Caco-2 (cell line): ENCODE data around the gene MYBBP1A. TPM values are rescaled to one million over a fixed set of nuclear protein-coding genes. Genes with fewer than 3 reads are reported as not detected.

Experiments used
- BruUV-seq: library from RNA; stranded (reverse); fragments of 400-500 nt; replicated peaks from 2 replicates; lab custom pipeline; 2021; lab: Mats Ljungman, UMichigan
- CTCF ChIA-PET: fragments of 300-600 bp; sonication (Branson Sonifier 250); formaldehyde crosslinking; loops from one replicate; lab custom pipeline; 2022; ENCODE audit warnings: antibody characterized with exemption; lab: Charles Lee
- POLR2A ChIA-PET: fragments of 300-600 bp; sonication (Branson Sonifier 250); formaldehyde crosslinking; loops from one replicate; lab custom pipeline; 2022; ENCODE audit warnings: antibody characterized with exemption; lab: Charles Lee
- DNase-seq, 2 experiments: peaks; one replicate each; pipeline versions ENCODE4 v3.0.0 to v3.0.0-alpha.2; 2020 to 2022
- H3K27me3 ChIP-seq: replicated peaks from 2 replicates; pipeline ENCODE4 v1.6.0; 2011; ENCODE audit warnings: low read length; ENCODE audit not compliant: control insufficient read depth, insufficient read depth
- H3K36me3 ChIP-seq: 2 replicates; pipeline ENCODE4 v1.5.1; 2011; ENCODE audit warnings: low read length; ENCODE audit not compliant: control insufficient read depth, insufficient read depth
- H3K4me1 ChIP-seq: fragments of 250-450 bp; sonication (Bioruptor Pico); 2 replicates; pipeline ENCODE4 v1.5.1; 2020; ENCODE audit warnings: mild to moderate bottlenecking
- H3K4me3 ChIP-seq: 2 replicates; pipeline ENCODE4 v1.5.1; 2011; ENCODE audit warnings: low read depth, mild to moderate bottlenecking, control low read depth, low read length
- H3K9me3 ChIP-seq: fragments of 250-450 bp; sonication (Bioruptor Pico); 2 replicates; pipeline ENCODE4 v1.5.1; 2020; ENCODE audit warnings: mild to moderate bottlenecking, moderate library complexity
- H3K27ac Mint-ChIP-seq: one replicate; pipeline ENCODE4 v1.8.0; 2022; ENCODE audit warnings: mixed read lengths; ENCODE audit not compliant: unreplicated experiment
- H3K27me3 Mint-ChIP-seq: one replicate; pipeline ENCODE4 v1.8.0; 2022; ENCODE audit warnings: mixed read lengths; ENCODE audit not compliant: insufficient read depth, unreplicated experiment
- H3K36me3 Mint-ChIP-seq: one replicate; pipeline ENCODE4 v1.8.0; 2022; ENCODE audit warnings: mild to moderate bottlenecking, mixed read lengths; ENCODE audit not compliant: insufficient read depth, unreplicated experiment
- H3K4me1 Mint-ChIP-seq: one replicate; pipeline ENCODE4 v1.8.0; 2022; ENCODE audit warnings: low read depth, mixed read lengths; ENCODE audit not compliant: unreplicated experiment
- H3K4me3 Mint-ChIP-seq: one replicate; pipeline ENCODE4 v1.8.0; 2022; ENCODE audit warnings: mild to moderate bottlenecking, moderate library complexity, mixed read lengths; ENCODE audit not compliant: unreplicated experiment
- H3K9me3 Mint-ChIP-seq: one replicate; pipeline ENCODE4 v1.8.0; 2022; ENCODE audit warnings: mixed read lengths; ENCODE audit not compliant: unreplicated experiment
- CTCF ChIP-seq, 2 experiments: fragments of 200-600 bp in 1 of 2; IDR thresholded peaks; 1 replicate in 1 of 2; 2 replicates in 1 of 2; pipeline versions ENCODE4 v1.5.1 to v1.8.0; 2011 to 2022; ENCODE audit warnings: antibody characterized with exemption in 1 of 2, control low read depth in 1 of 2, inconsistent platforms in 1 of 2, low read depth in 1 of 2, low read length in 1 of 2, mild to moderate bottlenecking in 1 of 2, moderate library complexity in 1 of 2; ENCODE audit not compliant: insufficient read depth in 1 of 2, severe bottlenecking in 1 of 2, unreplicated experiment in 1 of 2
- intact Hi-C: fragments of 100-400 bp; cut with micrococcal nuclease; formaldehyde crosslinking; loops from one replicate; pipeline ENCODE4 v1.10.0; 2022; ENCODE audit not compliant: unreplicated experiment
- total RNA-seq: library from RNA; stranded (reverse); gene quantifications from 2 replicates; pipeline ENCODE4 v1.2.3, GENCODE V29; 2022

Gene MYBBP1A
- total RNA-seq, 1 experiment from 2014 or later, result 44.5 TPM

- H3K9me3 Mint-ChIP-seq, result no peaks in the 10 kb centered on the region
- DNase-seq, result no peak
- no peaks in the 10 kb centered on the region for H3K27me3 Mint-ChIP-seq
- no peak for TF ChIP-seq CTCF (IDR thresholded peaks at IDR 0.05; ENCODE audit: insufficient read depth in 1 of 2, low read depth in 1 of 2, low read length in 1 of 2, severe bottlenecking in 1 of 2, unreplicated experiment in 1 of 2)
- H3K4me3 Mint-ChIP-seq, result no peak overlapping the region
- BruUV-seq, result no TSS peak
- ChIA-PET POLR2A (interaction anchor here (0.6 kb wide), 1 partner anchor 83 kb away, joined by 3 read pairs; no protein-coding TSS in a partner anchor), CTCF (no interaction called here)
- H3K36me3 Mint-ChIP-seq, result peaks cover 24% of the 10 kb centered on the region
- H3K36me3 ChIP-seq, result no peaks in the 10 kb centered on the region
- intact Hi-C loops, result no loop called here
- H3K4me1 Mint-ChIP-seq, result peaks cover 20% of the 10 kb centered on the region
- H3K27me3 ChIP-seq, result no peaks in the 10 kb centered on the region
- no peaks in the 10 kb centered on the region for H3K9me3 ChIP-seq
- peaks cover 22% of the 10 kb centered on the region; the same call in 1 of the 2 replicates for H3K4me1 ChIP-seq
- H3K27ac Mint-ChIP-seq, result no peak overlapping the region
- no peak overlapping the region for H3K4me3 ChIP-seq
Measured at GRCh38 chr17:4587195-4587594, 32.0 kb upstream of the MYBBP1A start.

- Histone ChIP-seq H3K9me3 (no peaks in the 10 kb centered on the region), H3K4me1 (peaks cover 22% of the 10 kb centered on the region; the same call in 1 of the 2 replicates), H3K4me3 (peak overlapping the region; percentile 71), H3K27me3 (no peaks in the 10 kb centered on the region), H3K36me3 (no peaks in the 10 kb centered on the region)
- BruUV-seq, result TSS peak; percentile 43
- peak overlapping the region; percentile 60 for H3K27ac Mint-ChIP-seq
- DNase-seq, result no peak
- peaks cover 23% of the 10 kb centered on the region for H3K36me3 Mint-ChIP-seq
- no peaks in the 10 kb centered on the region for H3K27me3 Mint-ChIP-seq
- CTCF ChIA-PET, result no interaction called here
- POLR2A ChIA-PET, result no interaction called here
- peaks cover 20% of the 10 kb centered on the region for H3K4me1 Mint-ChIP-seq
- intact Hi-C loops, result no loop called here
- H3K9me3 Mint-ChIP-seq, result no peaks in the 10 kb centered on the region
- peak overlapping the region; percentile 84 for H3K4me3 Mint-ChIP-seq
- no peak for TF ChIP-seq CTCF (IDR thresholded peaks at IDR 0.05; ENCODE audit: insufficient read depth in 1 of 2, low read depth in 1 of 2, low read length in 1 of 2, severe bottlenecking in 1 of 2, unreplicated experiment in 1 of 2)
Measured at GRCh38 chr17:4586043-4586442, 30.9 kb upstream of the MYBBP1A start.

- H3K36me3 ChIP-seq, result no peaks in the 10 kb centered on the region
- intact Hi-C loops, result loop anchor here (2.0 kb wide), 1 partner anchor 19 kb away; no protein-coding TSS in a partner anchor
- H3K9me3 Mint-ChIP-seq, result no peaks in the 10 kb centered on the region
- peaks cover 19% of the 10 kb centered on the region for H3K36me3 Mint-ChIP-seq
- no peaks in the 10 kb centered on the region for H3K27me3 Mint-ChIP-seq
- no peak for DNase-seq
- ChIA-PET POLR2A (no interaction called here), CTCF (no interaction called here)
- H3K27ac Mint-ChIP-seq, result peak overlapping the region; percentile 41
- peaks cover 22% of the 10 kb centered on the region; the same call in 1 of the 2 replicates for H3K4me1 ChIP-seq
- H3K4me3 Mint-ChIP-seq, result peak overlapping the region; percentile 84
- peak overlapping the region; percentile 71 for H3K4me3 ChIP-seq
- no TSS peak for BruUV-seq
- no peaks in the 10 kb centered on the region for H3K27me3 ChIP-seq
- no peaks in the 10 kb centered on the region for H3K9me3 ChIP-seq
- H3K4me1 Mint-ChIP-seq, result peaks cover 19% of the 10 kb centered on the region
- TF ChIP-seq CTCF (IDR thresholded peaks at IDR 0.05; ENCODE audit: insufficient read depth in 1 of 2, low read depth in 1 of 2, low read length in 1 of 2, severe bottlenecking in 1 of 2, unreplicated experiment in 1 of 2), result no peak
Measured at GRCh38 chr17:4585638-4585994, 30.4 kb upstream of the MYBBP1A start.
